Uterus (tissue), 4 donors: ENCODE results near the gene RAB40C. TPM values are rescaled to one million over a fixed set of nuclear protein-coding genes. Genes with fewer than 3 reads are reported as not detected.
A peak's percentile ranks its signal among the peaks of the same experiment; 100 is the strongest.

Source experiments
- DNase-seq, 2 donors: peaks; one replicate each; pipeline ENCODE4 v3.0.0-alpha.2; 2019 to 2020
- H3K27ac ChIP-seq, 2 donors: fragments of 200-600 bp; sonication (generic); 1 replicate in 1 of 2; 2 replicates in 1 of 2; pipeline ENCODE4 v1.5.1; 2016 to 2018
- H3K27me3 ChIP-seq, 2 donors: fragments of 200-600 bp; sonication (generic); one replicate each; pipeline ENCODE4 v1.5.1; 2018 to 2019; ENCODE audit warnings: control low read depth in 1 of 2
- H3K36me3 ChIP-seq, 2 donors: fragments of 200-600 bp; sonication (generic); one replicate each; pipeline ENCODE4 v1.5.1; 2019; ENCODE audit warnings: control low read depth in 1 of 2
- H3K4me1 ChIP-seq, 2 donors: fragments of 200-600 bp; sonication (generic); one replicate each; pipeline ENCODE4 v1.5.1; 2018 to 2019; ENCODE audit warnings: control low read depth in 1 of 2
- H3K4me3 ChIP-seq, 2 donors: fragments of 200-600 bp; sonication (generic); 1 replicate in 1 of 2; 2 replicates in 1 of 2; pipeline ENCODE4 v1.5.1; 2018 to 2019; ENCODE audit warnings: mild to moderate bottlenecking in 1 of 2
- H3K9me3 ChIP-seq, 2 donors: fragments of 200-600 bp; sonication (generic); one replicate each; pipeline ENCODE4 v1.5.1; 2019; ENCODE audit warnings: control low read depth in 1 of 2
- CTCF ChIP-seq, 4 experiments: fragments of 200-600 bp in 2 of 4; fragments of 450-650 bp in 2 of 4; sonication (generic) in 2 of 4; IDR thresholded peaks; one replicate each; pipeline ENCODE4 v1.5.1; 2016 to 2019; ENCODE audit warnings: antibody characterized with exemption in 4 of 4, mild to moderate bottlenecking in 2 of 4, moderate library complexity in 1 of 4
- POLR2A ChIP-seq, 2 donors: fragments of 450-650 bp; IDR thresholded peaks; one replicate each; pipeline ENCODE4 v1.6.1; 2016; ENCODE audit warnings: antibody characterized with exemption in 2 of 2, mild to moderate bottlenecking in 1 of 2, moderate library complexity in 1 of 2
- intact Hi-C: fragments of 100-400 bp; cut with DNase I; formaldehyde crosslinking; loops from one replicate; pipeline ENCODE4 v1.15.1; 2023; ENCODE audit warnings: low total_unique reads
- total RNA-seq, 4 donors: library from RNA; depleted of rRNA in 3 of 4; stranded (reverse); fragments of >200 nt in 3 of 4; gene quantifications; one replicate each; pipeline versions ENCODE4 v1.1.0 to v1.2.4, GENCODE V29; 2014 to 2023
- donor health status: DM: yes; HTN: yes; CAD: no.

Gene RAB40C
- total RNA-seq, 4 donors from 2014 or later: 0.59 to 25.4 (median 14.3) TPM

DNA sequence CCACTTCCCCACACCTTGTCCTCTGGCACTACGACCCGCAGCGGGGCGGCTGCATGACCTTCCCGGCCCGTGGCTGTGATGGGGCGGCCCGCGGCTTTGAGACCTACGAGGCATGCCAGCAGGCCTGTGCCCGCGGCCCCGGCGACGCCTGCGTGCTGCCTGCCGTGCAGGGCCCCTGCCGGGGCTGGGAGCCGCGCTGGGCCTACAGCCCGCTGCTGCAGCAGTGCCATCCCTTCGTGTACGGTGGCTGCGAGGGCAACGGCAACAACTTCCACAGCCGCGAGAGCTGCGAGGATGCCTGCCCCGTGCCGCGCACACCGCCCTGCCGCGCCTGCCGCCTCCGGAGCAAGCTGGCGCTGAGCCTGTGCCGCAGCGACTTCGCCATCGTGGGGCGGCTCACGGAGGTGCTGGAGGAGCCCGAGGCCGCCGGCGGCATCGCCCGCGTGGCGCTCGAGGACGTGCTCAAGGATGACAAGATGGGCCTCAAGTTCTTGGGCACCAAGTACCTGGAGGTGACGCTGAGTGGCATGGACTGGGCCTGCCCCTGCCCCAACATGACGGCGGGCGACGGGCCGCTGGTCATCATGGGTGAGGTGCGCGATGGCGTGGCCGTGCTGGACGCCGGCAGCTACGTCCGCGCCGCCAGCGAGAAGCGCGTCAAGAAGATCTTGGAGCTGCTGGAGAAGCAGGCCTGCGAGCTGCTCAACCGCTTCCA lies 43.6 kb downstream of the RAB40C start:
- no peak overlapping the region for H3K4me3 ChIP-seq
- no peaks in the 10 kb centered on the region for H3K9me3 ChIP-seq
- no peaks in the 10 kb centered on the region for H3K36me3 ChIP-seq
- intact Hi-C loops: no loop called here
- no peak for DNase-seq
- H3K27me3 ChIP-seq: no peaks in the 10 kb centered on the region
- TF ChIP-seq POLR2A (IDR thresholded peaks at IDR 0.05) (no peak), CTCF (IDR thresholded peaks at IDR 0.05) (no peak)
- peaks cover 0 to 15% of the 10 kb centered on the region in 2 donors for H3K4me1 ChIP-seq
- H3K27ac ChIP-seq: no peak overlapping the region

DNA sequence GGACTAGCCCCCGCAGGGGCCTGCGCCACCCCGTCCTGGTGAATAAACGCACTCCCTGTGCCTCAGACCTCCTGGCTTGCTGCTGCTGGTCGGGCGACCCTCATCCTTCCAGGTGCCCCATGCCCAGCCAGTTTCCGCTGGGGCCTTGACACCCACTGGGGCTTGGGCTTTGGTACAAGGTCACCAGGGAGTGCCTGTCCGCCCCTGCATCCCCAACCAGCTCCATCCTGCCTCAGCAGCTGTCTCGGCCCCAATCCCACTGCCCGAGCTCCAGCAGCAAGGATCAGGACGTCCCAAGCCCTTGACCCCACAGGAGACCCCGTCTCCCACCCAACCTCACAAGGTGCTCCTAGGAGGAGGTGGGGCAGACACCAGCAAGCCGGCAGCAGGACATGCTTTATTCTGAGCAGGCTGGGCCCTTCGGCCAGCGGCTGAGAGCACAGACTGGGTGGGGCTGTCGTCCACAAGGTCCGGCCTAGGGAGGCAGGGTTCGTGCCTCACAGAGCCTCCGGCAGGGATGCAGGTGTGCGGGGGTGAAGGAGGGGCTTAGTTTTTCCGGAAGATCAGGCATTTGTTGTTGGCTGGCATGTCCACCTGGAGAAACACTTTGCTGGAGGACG lies 44.3 kb downstream of the RAB40C start:
- intact Hi-C loops: no loop called here
- no peak overlapping the region for H3K4me3 ChIP-seq
- no peak overlapping the region for H3K27ac ChIP-seq
- H3K27me3 ChIP-seq: no peaks in the 10 kb centered on the region
- DNase-seq: no peak
- no peak for TF ChIP-seq CTCF (IDR thresholded peaks at IDR 0.05)
- TF ChIP-seq POLR2A (IDR thresholded peaks at IDR 0.05): no peak
- H3K4me1 ChIP-seq: peaks cover 0 to 15% of the 10 kb centered on the region in 2 donors
- no peaks in the 10 kb centered on the region for H3K36me3 ChIP-seq
- no peaks in the 10 kb centered on the region for H3K9me3 ChIP-seq

DNA sequence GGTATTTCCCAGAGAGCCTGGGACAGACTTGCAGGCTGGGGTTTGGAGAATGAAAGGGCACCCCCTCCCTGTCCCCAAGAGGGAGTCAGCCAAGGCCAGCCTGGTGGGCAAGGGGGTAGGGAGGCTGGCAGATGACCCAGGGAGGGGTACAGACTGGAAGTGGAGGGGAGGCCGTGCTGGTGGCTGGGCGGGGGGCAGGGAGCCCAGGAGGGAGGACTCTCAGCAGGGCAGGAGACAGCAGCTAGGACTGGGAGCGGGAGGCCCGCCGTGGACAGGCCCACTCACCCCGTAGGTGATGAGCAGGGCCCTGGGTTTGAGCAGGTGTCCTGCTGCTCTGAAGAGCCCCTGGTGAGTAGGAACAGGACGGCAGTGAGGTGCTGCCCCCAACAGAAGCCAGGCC lies 45.1 kb downstream of the RAB40C start:
- peak overlapping the region in 1 of 2 donors; percentile 72 for H3K4me3 ChIP-seq
- H3K36me3 ChIP-seq: no peaks in the 10 kb centered on the region
- DNase-seq: no peak
- H3K27me3 ChIP-seq: no peaks in the 10 kb centered on the region
- no peak overlapping the region for H3K27ac ChIP-seq
- H3K4me1 ChIP-seq: peaks cover 0 to 15% of the 10 kb centered on the region in 2 donors
- TF ChIP-seq POLR2A (IDR thresholded peaks at IDR 0.05): no peak
- TF ChIP-seq CTCF (IDR thresholded peaks at IDR 0.05): no peak
- intact Hi-C loops: no loop called here
- no peaks in the 10 kb centered on the region for H3K9me3 ChIP-seq

DNA sequence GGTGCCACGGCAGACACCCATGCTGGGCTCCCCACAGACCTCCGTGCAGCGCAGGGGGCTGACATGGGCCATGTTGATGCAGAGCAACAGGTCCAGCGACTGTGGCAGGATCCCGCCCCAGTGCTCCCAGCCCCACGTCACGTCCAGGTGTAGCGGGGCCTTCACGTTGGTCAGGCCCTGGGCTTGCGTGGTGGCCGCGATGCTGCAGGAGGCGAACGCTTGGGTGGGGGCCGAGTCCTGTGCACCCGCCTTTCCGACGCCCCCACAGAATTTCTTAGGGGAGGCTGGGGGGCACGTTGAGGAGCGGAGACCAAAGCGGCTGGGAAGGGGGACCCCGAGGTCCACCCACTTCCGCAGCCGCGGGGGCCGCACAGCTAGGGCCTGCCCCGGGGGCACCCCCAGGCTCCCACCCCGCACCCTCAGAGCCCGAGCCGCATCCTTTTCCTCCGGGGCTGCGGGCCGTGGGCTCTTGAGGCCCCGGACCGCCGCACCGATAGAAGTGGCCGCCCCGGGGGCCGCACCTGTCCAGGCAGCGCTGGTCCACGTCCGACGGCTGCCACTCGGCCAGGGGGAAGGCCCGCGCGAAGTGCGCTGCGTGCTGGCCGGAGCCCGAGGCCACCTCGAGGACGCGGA lies 45.8 kb downstream of the RAB40C start:
- peak overlapping the region; percentile 98 to 99 for H3K27ac ChIP-seq
- H3K4me3 ChIP-seq: peak overlapping the region; percentile 72 to 85
- intact Hi-C loops: no loop called here
- no peaks in the 10 kb centered on the region for H3K36me3 ChIP-seq
- TF ChIP-seq CTCF (IDR thresholded peaks at IDR 0.05) (no peak), POLR2A (IDR thresholded peaks at IDR 0.05) (no peak)
- H3K4me1 ChIP-seq: peaks cover 0 to 13% of the 10 kb centered on the region in 2 donors
- no peaks in the 10 kb centered on the region for H3K27me3 ChIP-seq
- DNase-seq: no peak
- H3K9me3 ChIP-seq: no peaks in the 10 kb centered on the region
